H9 (cell line): Measurements from ENCODE around the gene KCNH4. TPM values are rescaled to one million over a fixed set of nuclear protein-coding genes. Genes with fewer than 3 reads are reported as not detected.

Source experiments
- DNase-seq: peaks from one replicate; pipeline ENCODE4 v3.0.0-alpha.2; 2017
- H2AFZ ChIP-seq: one replicate; pipeline ENCODE4 v1.6.1; 2013; ENCODE audit warnings: mild to moderate bottlenecking, low read length, control low read depth, moderate library complexity
- H2AK5ac ChIP-seq: 2 replicates; pipeline ENCODE4 v1.6.1; 2013; ENCODE audit warnings: low read length, control low read depth, mixed read lengths; ENCODE audit not compliant: insufficient read length
- H2BK120ac ChIP-seq: one replicate; pipeline ENCODE4 v1.6.1; 2013; ENCODE audit warnings: low read depth, mild to moderate bottlenecking, low read length, control low read depth, inconsistent platforms; ENCODE audit not compliant: poor library complexity, severe bottlenecking
- H2BK12ac ChIP-seq: 2 replicates; pipeline ENCODE4 v1.6.1; 2013; ENCODE audit warnings: low read length, control low read depth, mixed read lengths, low read depth; ENCODE audit not compliant: insufficient read length
- H2BK15ac ChIP-seq: 2 replicates; pipeline ENCODE4 v1.6.1; 2013; ENCODE audit warnings: low read depth, low read length, control low read depth
- H2BK20ac ChIP-seq: one replicate; pipeline ENCODE4 v1.6.1; 2013; ENCODE audit warnings: low read depth, mild to moderate bottlenecking, low read length, control low read depth, inconsistent platforms; ENCODE audit not compliant: poor library complexity, severe bottlenecking
- H2BK5ac ChIP-seq: 2 replicates; pipeline ENCODE4 v1.6.1; 2013; ENCODE audit warnings: low read length, control low read depth, mixed read lengths; ENCODE audit not compliant: insufficient read length
- H3K14ac ChIP-seq: 2 replicates; pipeline ENCODE4 v1.6.1; 2013; ENCODE audit warnings: low read length, control low read depth; ENCODE audit not compliant: insufficient read depth
- H3K18ac ChIP-seq: 2 replicates; pipeline ENCODE4 v1.6.1; 2013; ENCODE audit warnings: low read depth, mild to moderate bottlenecking, mixed read lengths, low read length, control low read depth; ENCODE audit not compliant: insufficient read length
- H3K23ac ChIP-seq: 2 replicates; pipeline ENCODE4 v1.6.1; 2013; ENCODE audit warnings: low read length, control low read depth, mixed read lengths, low read depth; ENCODE audit not compliant: insufficient read length
- H3K23me2 ChIP-seq: 2 replicates; pipeline ENCODE4 v1.6.1; 2013; ENCODE audit warnings: low read depth, mild to moderate bottlenecking, mixed read lengths, low read length, control low read depth; ENCODE audit not compliant: insufficient read length, poor library complexity, severe bottlenecking
- H3K27ac ChIP-seq: 2 replicates; pipeline ENCODE4 v1.5.1; 2013; ENCODE audit warnings: low read length, control low read depth, mixed read lengths, low read depth; ENCODE audit not compliant: insufficient read length
- H3K27me3 ChIP-seq: 2 replicates; pipeline ENCODE4 v1.6.1; 2013; ENCODE audit warnings: low read length, control low read depth, inconsistent platforms; ENCODE audit not compliant: insufficient read depth
- H3K4ac ChIP-seq: 2 replicates; pipeline ENCODE4 v1.6.1; 2013; ENCODE audit warnings: low read depth, mild to moderate bottlenecking, control low read depth, inconsistent platforms, low read length, moderate library complexity
- H3K4me1 ChIP-seq: 2 replicates; pipeline ENCODE4 v1.6.1; 2013; ENCODE audit warnings: low read length, control low read depth, inconsistent platforms; ENCODE audit not compliant: insufficient read depth
- H3K4me2 ChIP-seq: 2 replicates; pipeline ENCODE4 v1.6.1; 2013; ENCODE audit warnings: low read length, control low read depth, mixed read lengths; ENCODE audit not compliant: insufficient read length, insufficient read depth
- H3K56ac ChIP-seq: 2 replicates; pipeline ENCODE4 v1.6.1; 2013; ENCODE audit warnings: low read depth, mild to moderate bottlenecking, mixed read lengths, low read length, control low read depth; ENCODE audit not compliant: insufficient read length
- H3K79me1 ChIP-seq: 2 replicates; pipeline ENCODE4 v1.6.1; 2013; ENCODE audit warnings: low read depth, mild to moderate bottlenecking, moderate library complexity, low read length, control low read depth, inconsistent platforms; ENCODE audit not compliant: insufficient read depth, poor library complexity, severe bottlenecking
- H3K79me2 ChIP-seq: 2 replicates; pipeline ENCODE4 v1.6.1; 2013; ENCODE audit warnings: low read length, control low read depth, inconsistent platforms; ENCODE audit not compliant: insufficient read depth
- H3K9ac ChIP-seq: 2 replicates; pipeline ENCODE4 v1.6.1; 2013; ENCODE audit warnings: low read length, control low read depth, mixed read lengths; ENCODE audit not compliant: insufficient read length; ENCODE audit errors: extremely low read depth
- H3K9me3 ChIP-seq: one replicate; pipeline ENCODE4 v1.6.1; 2013; ENCODE audit warnings: low read depth, low read length, inconsistent platforms; ENCODE audit not compliant: control insufficient read depth
- H3T11ph ChIP-seq: one replicate; pipeline ENCODE4 v1.6.1; 2013; ENCODE audit warnings: mild to moderate bottlenecking, low read length, control low read depth, inconsistent platforms
- H4K20me1 ChIP-seq: one replicate; pipeline ENCODE4 v1.6.1; 2013; ENCODE audit not compliant: control insufficient read depth, insufficient read length, insufficient read depth
- H4K5ac ChIP-seq: 2 replicates; pipeline ENCODE4 v1.6.1; 2013; ENCODE audit warnings: low read depth, mild to moderate bottlenecking, mixed read lengths, low read length, control low read depth; ENCODE audit not compliant: insufficient read length
- H4K8ac ChIP-seq: replicated peaks from 2 replicates; pipeline ENCODE4 v1.6.1; 2013; ENCODE audit warnings: low read length, control low read depth, mixed read lengths, low read depth; ENCODE audit not compliant: insufficient read length
- H4K91ac ChIP-seq: 2 replicates; pipeline ENCODE4 v1.6.1; 2013; ENCODE audit warnings: low read depth, mild to moderate bottlenecking, moderate library complexity, mixed read lengths, low read length, control low read depth; ENCODE audit not compliant: insufficient read length
- H3K27ac Mint-ChIP-seq, 3 experiments: 2 replicates in 2 of 3; 3 replicates in 1 of 3; pipeline ENCODE4 v1.8.0; 2020 to 2021; ENCODE audit warnings: mixed read lengths in 3 of 3, mild to moderate bottlenecking in 1 of 3, moderate library complexity in 1 of 3
- H3K27me3 Mint-ChIP-seq: 2 replicates; pipeline ENCODE4 v1.8.0; 2021; ENCODE audit warnings: low read depth, mild to moderate bottlenecking, moderate library complexity, mixed read lengths
- H3K36me3 Mint-ChIP-seq, 3 experiments: 2 replicates in 2 of 3; 3 replicates in 1 of 3; pipeline ENCODE4 v1.8.0; 2020 to 2021; ENCODE audit warnings: low read depth in 3 of 3, mixed read lengths in 3 of 3; ENCODE audit not compliant: insufficient read depth in 1 of 3
- H3K4me1 Mint-ChIP-seq, 2 experiments: 2 replicates each; pipeline ENCODE4 v1.8.0; 2020; ENCODE audit warnings: mixed read lengths in 2 of 2
- H3K4me3 Mint-ChIP-seq, 2 experiments: 2 replicates in 1 of 2; 3 replicates in 1 of 2; pipeline ENCODE4 v1.8.0; 2020 to 2021; ENCODE audit warnings: mild to moderate bottlenecking in 2 of 2, mixed read lengths in 2 of 2, moderate library complexity in 1 of 2
- H3K9me3 Mint-ChIP-seq, 2 experiments: 2 replicates in 1 of 2; 3 replicates in 1 of 2; pipeline ENCODE4 v1.8.0; 2020; ENCODE audit warnings: mild to moderate bottlenecking in 2 of 2, mixed read lengths in 2 of 2, moderate library complexity in 1 of 2
- CTCF ChIP-seq: fragments of 200-600 bp; sonication (generic); conservative IDR thresholded peaks from 3 replicates; pipeline ENCODE4 v1.8.0; 2021; ENCODE audit warnings: antibody characterized with exemption, mild to moderate bottlenecking
- WGBS: extraction: QIAGEN DNeasy Blood & Tissue Kit; methylation state at CpG from one replicate; pipeline ENCODE4 v1.1.7; 2013; ENCODE audit warnings: missing lambda C conversion rate, low lambda C conversion rate, mixed read lengths; ENCODE audit not compliant: insufficient read length; ENCODE audit errors: extremely low coverage; 5-methylcytosine and 5-hydroxymethylcytosine counted together
- total RNA-seq: library from RNA; stranded (reverse); gene quantifications from 2 replicates; pipeline ENCODE4 v1.2.1, GENCODE V29; 2021

KCNH4 gene
- total RNA-seq, 1 experiment from 2014 or later: not detected

- Histone ChIP-seq H3K4me1 (peaks cover 5% of the 10 kb centered on the region; the same call in 1 of the 2 replicates), H3T11ph (no peak overlapping the region), H4K8ac (no peak overlapping the region), H3K9ac (no peak overlapping the region), H2BK5ac (no peak overlapping the region), H3K18ac (no peak overlapping the region), H3K27ac (no peak overlapping the region), H2BK15ac (no peak overlapping the region), H4K91ac (no peak overlapping the region), H3K4me2 (no peak overlapping the region), H4K5ac (no peak overlapping the region), H2AK5ac (no peak overlapping the region), H3K79me1 (peaks cover 3% of the 10 kb centered on the region), H3K4ac (no peak overlapping the region), H3K56ac (no peak overlapping the region), H3K79me2 (peaks cover 2% of the 10 kb centered on the region; the same call in 1 of the 2 replicates), H3K9me3 (no peaks in the 10 kb centered on the region), H3K27me3 (no peaks in the 10 kb centered on the region), H3K23me2 (no peaks in the 10 kb centered on the region), H2BK20ac (no peak overlapping the region), H2BK120ac (no peak overlapping the region), H3K23ac (no peak overlapping the region), H2AFZ (no peak overlapping the region), H4K20me1 (no peaks in the 10 kb centered on the region), H3K14ac (no peak overlapping the region), H2BK12ac (no peak overlapping the region)
- Mint-ChIP-seq H3K27ac (no peak overlapping the region), H3K36me3 (peaks cover 13 to 52% (median 35%) of the 10 kb centered on the region in 3 experiments; a peak in 6 of 7 replicates), H3K4me1 (peaks cover 29 to 32% of the 10 kb centered on the region in 2 experiments), H3K4me3 (no peak overlapping the region), H3K27me3 (no peaks in the 10 kb centered on the region), H3K9me3 (no peaks in the 10 kb centered on the region)
- WGBS: no CpG with 5 or more reads among the region's 4 CpGs
- TF ChIP-seq CTCF: no peak
- no peak for DNase-seq
Observed at GRCh38 chr17:42131981-42132432, 48.9 kb downstream of the KCNH4 start.
